BLaER1 treated with 17β-estradiol and CSF1 and Interleukin-3, amounts not matched to agents 10 nM and 100 nM (cell line): ENCODE results near the gene ELAPOR1.

Experiments used
- H3K27ac ChIP-seq, 11 experiments: shearing (Covaris generic); formaldehyde crosslinking; 2 replicates each; pipeline ENCODE4 v1.8.1; 2022
- H3K27me3 ChIP-seq, 11 experiments: shearing (Covaris generic); formaldehyde crosslinking; 2 replicates each; pipeline ENCODE4 v1.8.1; 2022
- H3K36me3 ChIP-seq, 11 experiments: shearing (Covaris generic); formaldehyde crosslinking; 2 replicates each; pipeline ENCODE4 v1.8.1; 2022
- H3K4me1 ChIP-seq, 10 experiments: shearing (Covaris generic); formaldehyde crosslinking; 2 replicates each; pipeline ENCODE4 v1.8.1; 2022
- H3K4me2 ChIP-seq, 11 experiments: shearing (Covaris generic); formaldehyde crosslinking; 2 replicates each; pipeline ENCODE4 v1.8.1; 2022
- H3K4me3 ChIP-seq, 10 experiments: shearing (Covaris generic); formaldehyde crosslinking; 2 replicates each; pipeline ENCODE4 v1.8.1; 2022
- H3K9ac ChIP-seq, 11 experiments: shearing (Covaris generic); formaldehyde crosslinking; 2 replicates each; pipeline ENCODE4 v1.8.1; 2022
- H3K9me3 ChIP-seq, 11 experiments: shearing (Covaris generic); formaldehyde crosslinking; replicated peaks in 1 of 11; 2 replicates each; pipeline ENCODE4 v1.8.1; 2022
- H4K20me1 ChIP-seq, 11 experiments: shearing (Covaris generic); formaldehyde crosslinking; 2 replicates each; pipeline ENCODE4 v1.8.1; 2022
- Cebpa-rat ChIP-seq, 11 experiments: shearing (Covaris generic); IDR thresholded peaks; 2 replicates each; pipeline ENCODE4 v1.8.1; 2022

The ELAPOR1 gene

GRCh38 chr1:109107785-109108184 is 6.1 kb upstream of the ELAPOR1 start:
- no peak overlapping the region for H3K9ac ChIP-seq
- peaks cover 0 to 6% (median 4%) of the 10 kb centered on the region in 11 experiments; a peak in 19 of 22 replicates for H3K27me3 ChIP-seq
- H4K20me1 ChIP-seq = peaks cover 0 to 7% (median 4%) of the 10 kb centered on the region in 11 experiments; a peak in 8 of 22 replicates
- no peak overlapping the region for H3K4me3 ChIP-seq
- H3K36me3 ChIP-seq = peaks cover 0 to 14% (median 3%) of the 10 kb centered on the region in 11 experiments; a peak in 16 of 22 replicates
- H3K4me2 ChIP-seq = no peak overlapping the region
- H3K9me3 ChIP-seq = no peaks in the 10 kb centered on the region
- TF ChIP-seq Cebpa-rat (IDR thresholded peaks at IDR 0.05) = no peak
- H3K27ac ChIP-seq = no peak overlapping the region
- peaks cover 11 to 33% (median 14%) of the 10 kb centered on the region in 10 experiments; a peak in 19 of 20 replicates for H3K4me1 ChIP-seq

DNA sequence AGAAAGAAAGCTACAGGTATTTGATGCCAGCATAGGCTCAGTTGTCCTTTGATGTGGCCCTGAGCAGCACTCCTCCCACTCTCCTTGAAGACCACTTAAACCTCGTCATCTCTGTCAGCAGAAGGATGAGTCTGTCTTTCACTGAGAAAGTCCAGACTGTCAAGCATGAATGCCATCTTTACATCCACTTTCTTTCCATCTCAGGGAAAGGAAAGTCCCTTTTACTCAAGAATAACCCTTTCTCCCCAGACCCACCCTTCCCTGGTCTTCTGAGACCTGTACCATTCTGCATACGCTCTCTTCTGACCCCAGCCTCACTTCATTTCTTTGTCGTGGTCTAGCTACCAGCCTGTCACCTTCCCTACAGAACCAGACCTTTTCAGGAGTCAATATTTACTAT is 4.0 kb upstream of the ELAPOR1 start:
- H3K4me3 ChIP-seq = no peak overlapping the region
- H3K27me3 ChIP-seq = peaks cover 20 to 27% (median 25%) of the 10 kb centered on the region in 11 experiments
- peaks cover 27 to 40% (median 31%) of the 10 kb centered on the region in 10 experiments; a peak in 19 of 20 replicates for H3K4me1 ChIP-seq
- no peak for TF ChIP-seq Cebpa-rat (IDR thresholded peaks at IDR 0.05)
- H3K9me3 ChIP-seq = no peaks in the 10 kb centered on the region
- no peaks in the 10 kb centered on the region for H3K36me3 ChIP-seq
- H4K20me1 ChIP-seq = peaks cover 0 to 13% (median 0%) of the 10 kb centered on the region in 11 experiments; a peak in 9 of 22 replicates
- no peak overlapping the region for H3K9ac ChIP-seq
- no peak overlapping the region for H3K27ac ChIP-seq
- no peak overlapping the region for H3K4me2 ChIP-seq

GRCh38 chr1:109111386-109112055 is 2.4 kb upstream of the ELAPOR1 start:
- Histone ChIP-seq H3K4me3 (no peak overlapping the region), H3K4me2 (peak overlapping the region in 5 of 11 experiments; percentile 22 to 83 (median 82); a peak in 8 of 22 replicates), H3K36me3 (no peaks in the 10 kb centered on the region), H3K27me3 (peaks cover 36 to 43% (median 41%) of the 10 kb centered on the region in 11 experiments), H3K27ac (no peak overlapping the region; a peak in 1 of 22 replicates), H3K4me1 (peaks cover 27 to 32% (median 30%) of the 10 kb centered on the region in 10 experiments; a peak in 19 of 20 replicates), H3K9ac (no peak overlapping the region), H3K9me3 (no peaks in the 10 kb centered on the region), H4K20me1 (peaks cover 0 to 13% (median 0%) of the 10 kb centered on the region in 11 experiments; a peak in 9 of 22 replicates)
- TF ChIP-seq Cebpa-rat (IDR thresholded peaks at IDR 0.05) = no peak

DNA sequence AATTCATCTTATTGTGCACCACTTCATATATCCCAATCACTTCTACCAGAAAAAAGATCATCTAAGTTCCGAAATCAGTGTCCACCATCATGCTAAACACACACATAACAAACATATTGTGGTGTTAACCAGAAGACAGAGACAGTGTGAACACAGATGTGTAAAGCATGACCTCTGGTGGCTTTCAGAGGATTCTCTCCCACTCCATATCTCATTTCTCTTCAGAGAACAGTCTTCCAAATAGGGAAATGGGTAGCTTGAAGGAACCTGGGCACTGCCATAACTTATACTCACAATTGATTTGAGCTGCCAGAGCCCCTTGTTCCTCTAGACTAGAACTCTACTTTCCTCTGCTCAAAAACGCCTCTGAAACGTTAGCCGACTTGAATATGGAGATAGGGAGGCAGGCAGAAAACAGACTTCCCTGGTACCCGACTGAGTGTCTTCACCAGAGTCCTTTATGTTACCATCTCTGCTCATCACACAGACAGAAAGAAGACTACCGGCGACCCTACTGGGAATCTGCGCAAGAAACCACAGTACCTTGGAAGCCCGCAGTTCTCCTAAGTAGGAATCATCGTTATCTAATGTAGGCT is 1.8 kb upstream of the ELAPOR1 start:
- H3K36me3 ChIP-seq = no peaks in the 10 kb centered on the region
- peaks cover 0 to 13% (median 0%) of the 10 kb centered on the region in 11 experiments; a peak in 9 of 22 replicates for H4K20me1 ChIP-seq
- H3K9ac ChIP-seq = peak overlapping the region in 4 of 11 experiments; percentile 6 to 69 (median 35); a peak in 6 of 22 replicates
- peak overlapping the region; percentile 64 to 90 (median 82) for H3K4me2 ChIP-seq
- H3K4me3 ChIP-seq = peak overlapping the region in 7 of 10 experiments; percentile 6 to 67 (median 41); a peak in 7 of 20 replicates
- peaks cover 27 to 32% (median 30%) of the 10 kb centered on the region in 10 experiments; a peak in 19 of 20 replicates for H3K4me1 ChIP-seq
- H3K27me3 ChIP-seq = peaks cover 36 to 50% (median 42%) of the 10 kb centered on the region in 11 experiments
- no peak for TF ChIP-seq Cebpa-rat (IDR thresholded peaks at IDR 0.05)
- peak overlapping the region in 7 of 11 experiments; percentile 14 to 85 (median 47); a peak in 9 of 22 replicates for H3K27ac ChIP-seq
- no peaks in the 10 kb centered on the region for H3K9me3 ChIP-seq

- peak overlapping the region in 4 of 11 experiments; percentile 6 to 69 (median 35); a peak in 9 of 22 replicates for H3K9ac ChIP-seq
Observed at GRCh38 chr1:109112652-109113285, 1.1 kb upstream of the ELAPOR1 start.

GRCh38 chr1:109114342-109114674 is 393 bp downstream of the ELAPOR1 start:
- H3K4me2 ChIP-seq = peak overlapping the region; percentile 64 to 90 (median 82)
- no peaks in the 10 kb centered on the region for H3K9me3 ChIP-seq
- H3K27ac ChIP-seq = no peak overlapping the region
- TF ChIP-seq Cebpa-rat (IDR thresholded peaks at IDR 0.05) = no peak
- peaks cover 0 to 13% (median 0%) of the 10 kb centered on the region in 11 experiments; a peak in 9 of 22 replicates for H4K20me1 ChIP-seq
- H3K9ac ChIP-seq = no peak overlapping the region; a peak in 1 of 22 replicates
- H3K27me3 ChIP-seq = peaks cover 36 to 50% (median 42%) of the 10 kb centered on the region in 11 experiments
- H3K4me3 ChIP-seq = peak overlapping the region in 9 of 10 experiments; percentile 41 to 67 (median 50); a peak in 14 of 20 replicates
- no peaks in the 10 kb centered on the region for H3K36me3 ChIP-seq
- peaks cover 27 to 32% (median 30%) of the 10 kb centered on the region in 10 experiments; a peak in 19 of 20 replicates for H3K4me1 ChIP-seq

More at GRCh38 chr1:109112652-109113285, 1.1 kb upstream of the ELAPOR1 start:
- H3K9me3 ChIP-seq = no peaks in the 10 kb centered on the region
- H4K20me1 ChIP-seq = peaks cover 0 to 13% (median 0%) of the 10 kb centered on the region in 11 experiments; a peak in 9 of 22 replicates
- H3K36me3 ChIP-seq = no peaks in the 10 kb centered on the region
- peaks cover 36 to 50% (median 42%) of the 10 kb centered on the region in 11 experiments for H3K27me3 ChIP-seq
- peak overlapping the region in 6 of 11 experiments; percentile 14 to 85 (median 52); a peak in 9 of 22 replicates for H3K27ac ChIP-seq
- H3K4me3 ChIP-seq = peak overlapping the region in 9 of 10 experiments; percentile 6 to 67 (median 49); a peak in 17 of 20 replicates
- no peak for TF ChIP-seq Cebpa-rat (IDR thresholded peaks at IDR 0.05)
- H3K4me2 ChIP-seq = peak overlapping the region; percentile 64 to 90 (median 82)
- peaks cover 27 to 32% (median 30%) of the 10 kb centered on the region in 10 experiments; a peak in 19 of 20 replicates for H3K4me1 ChIP-seq

DNA sequence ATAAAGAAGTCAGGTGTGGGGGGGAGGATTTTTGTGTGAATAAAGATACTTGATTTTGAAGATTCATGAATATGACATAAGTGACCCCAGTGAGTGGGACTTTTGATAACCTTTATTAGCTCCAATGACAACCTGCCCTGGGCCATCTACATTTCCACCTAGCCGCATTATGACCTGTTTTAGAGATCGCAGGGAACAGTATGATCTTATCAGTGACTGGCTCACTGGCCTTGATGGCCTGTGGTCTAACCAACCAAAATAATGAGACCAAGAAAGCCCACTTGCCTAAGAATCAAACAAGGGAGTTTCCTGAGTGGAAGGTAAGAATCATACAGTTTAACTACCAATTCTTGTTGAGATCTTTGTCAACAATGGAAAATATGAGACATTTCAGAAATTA is 1.8 kb downstream of the ELAPOR1 start:
- peaks cover 27 to 32% (median 30%) of the 10 kb centered on the region in 10 experiments; a peak in 19 of 20 replicates for H3K4me1 ChIP-seq
- TF ChIP-seq Cebpa-rat (IDR thresholded peaks at IDR 0.05) = no peak
- H3K4me3 ChIP-seq = no peak overlapping the region
- H4K20me1 ChIP-seq = peaks cover 0 to 13% (median 0%) of the 10 kb centered on the region in 11 experiments; a peak in 9 of 22 replicates
- no peaks in the 10 kb centered on the region for H3K9me3 ChIP-seq
- no peaks in the 10 kb centered on the region for H3K36me3 ChIP-seq
- peaks cover 36 to 50% (median 42%) of the 10 kb centered on the region in 11 experiments for H3K27me3 ChIP-seq
- H3K4me2 ChIP-seq = no peak overlapping the region
- no peak overlapping the region for H3K9ac ChIP-seq
- no peak overlapping the region for H3K27ac ChIP-seq

GRCh38 chr1:109116286-109116685 is 2.4 kb downstream of the ELAPOR1 start:
- Histone ChIP-seq H3K27me3 (peaks cover 36 to 50% (median 42%) of the 10 kb centered on the region in 11 experiments), H3K4me2 (no peak overlapping the region), H3K27ac (no peak overlapping the region), H3K4me1 (peaks cover 27 to 32% (median 29%) of the 10 kb centered on the region in 10 experiments; a peak in 19 of 20 replicates), H3K4me3 (no peak overlapping the region), H3K9me3 (no peaks in the 10 kb centered on the region), H3K36me3 (no peaks in the 10 kb centered on the region), H4K20me1 (peaks cover 0 to 13% (median 0%) of the 10 kb centered on the region in 11 experiments; a peak in 9 of 22 replicates), H3K9ac (no peak overlapping the region)
- no peak for TF ChIP-seq Cebpa-rat (IDR thresholded peaks at IDR 0.05)
